ENCODE measurements around the gene PRR36. TPM values are rescaled to one million over a fixed set of nuclear protein-coding genes. Genes with fewer than 3 reads are reported as not detected.

The PRR36 gene
- total RNA-seq: not detected in 2 replicates

DNA sequence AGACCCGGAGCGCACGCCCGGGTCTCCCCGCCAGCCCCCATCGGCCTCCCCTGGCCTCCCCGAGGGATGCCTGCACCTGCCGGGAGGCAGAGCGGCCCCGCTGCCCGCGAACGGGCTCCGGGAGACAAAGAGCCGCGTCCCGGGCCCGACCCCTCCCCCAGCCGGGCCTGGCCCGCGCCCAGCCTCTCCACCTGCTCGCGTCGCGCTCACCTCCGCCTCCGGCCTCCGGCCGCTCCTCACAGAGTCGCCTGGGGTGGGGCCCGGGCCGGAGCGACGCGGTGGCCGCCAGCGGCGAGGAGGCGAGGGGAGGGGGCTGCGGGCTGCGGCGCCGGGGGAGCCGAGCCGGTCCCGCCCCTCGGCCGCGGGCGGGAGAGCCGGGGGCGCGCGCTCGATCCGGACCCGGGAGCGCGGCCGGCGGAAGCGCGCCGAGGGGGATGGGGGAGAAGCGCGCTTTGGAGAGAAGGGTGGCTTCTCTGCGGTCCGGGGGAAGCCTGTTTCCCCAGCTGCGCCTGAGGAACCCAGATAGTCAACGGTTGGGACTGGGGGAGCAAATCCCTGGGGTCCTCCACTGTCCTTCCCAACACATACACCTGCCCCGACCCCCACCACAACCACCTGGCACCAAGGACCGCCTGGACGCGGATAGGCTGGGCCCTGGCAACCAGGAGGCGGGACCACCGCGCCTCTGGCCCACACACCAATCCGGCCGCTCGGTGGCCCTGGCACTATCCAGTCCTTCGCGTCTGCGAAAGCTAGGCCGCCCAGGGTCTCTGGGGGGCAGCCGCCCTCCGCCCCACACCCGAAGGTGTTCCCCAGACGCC is at the start of gene PRR36:
PRR36 (minus strand) TSS at position 315 of the 821 bp plus-strand sequence. CDS start 701 bp downstream, outside the sequence.

DNA sequence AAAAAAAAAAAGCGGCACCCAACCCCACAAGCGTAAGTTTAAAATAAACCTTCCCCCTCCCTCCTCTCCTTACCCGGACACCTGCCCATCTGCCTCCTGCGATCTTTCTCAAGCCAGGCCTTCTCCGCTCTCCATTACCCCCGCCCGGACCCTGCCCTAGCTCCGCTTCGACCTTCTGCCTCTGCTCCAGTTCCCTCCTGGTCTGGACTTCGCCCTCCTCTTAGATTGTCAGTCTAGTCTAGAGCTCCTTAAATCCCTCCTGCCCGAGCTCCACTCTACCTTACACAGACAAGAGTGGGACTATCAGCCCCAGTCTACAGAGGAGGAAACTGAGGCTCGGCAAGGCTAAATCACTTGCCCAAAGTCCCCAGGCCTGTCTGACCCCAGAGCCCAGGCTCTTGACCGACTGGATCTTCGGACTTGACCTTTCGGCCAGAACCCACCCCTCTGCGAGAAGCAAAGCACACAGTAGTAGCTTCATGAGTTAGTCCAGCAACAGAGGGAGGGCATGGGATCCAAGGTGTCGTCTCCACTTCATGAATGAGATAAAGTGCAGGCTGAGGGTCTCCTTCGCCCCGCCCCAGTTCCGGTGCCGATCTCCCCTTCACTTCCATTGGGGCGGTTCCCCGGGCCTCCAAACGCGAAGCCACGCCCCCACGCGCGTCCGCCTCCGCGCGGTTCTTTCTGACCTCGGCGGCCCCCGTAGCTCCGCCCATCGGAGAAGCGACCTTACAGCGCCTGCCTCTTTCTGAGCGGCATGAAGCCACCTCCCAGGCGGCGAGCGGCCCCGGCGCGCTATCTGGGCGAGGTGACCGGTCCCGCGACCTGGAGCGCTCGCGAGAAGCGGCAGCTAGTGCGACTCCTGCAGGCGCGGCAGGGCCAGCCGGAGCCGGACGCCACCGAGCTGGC is 45.7 kb upstream of the PRR36 start, which contains the start of gene SNAPC2:
SNAPC2 (plus strand) TSS at position 729 of the 909 bp plus-strand sequence; CDS start at position 758, 29 bp downstream.

DNA sequence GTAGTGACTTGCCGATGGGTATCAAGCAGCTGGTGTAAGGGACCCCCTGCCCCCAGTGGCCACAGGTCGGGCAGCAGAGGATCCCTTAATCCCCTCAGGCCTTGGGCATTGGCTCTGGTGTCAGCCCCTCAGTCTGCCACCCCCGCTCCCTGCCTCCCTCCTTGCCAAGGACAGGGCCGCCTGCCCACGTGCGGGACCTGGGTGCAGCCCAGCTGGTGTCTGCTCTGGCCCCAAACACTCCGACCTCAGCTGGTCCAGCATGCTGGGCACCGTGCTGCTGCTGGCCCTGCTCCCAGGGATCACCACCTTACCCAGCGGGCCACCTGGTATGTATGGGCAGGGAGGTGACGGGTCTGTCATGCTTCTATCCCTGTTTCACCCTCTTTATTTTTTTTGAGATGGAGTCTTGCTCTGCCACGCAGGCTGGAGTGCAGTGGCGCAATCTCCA is 40.4 kb upstream of the PRR36 start, which contains the start of gene TGFBR3L:
TGFBR3L (plus strand) TSS at position 233 of the 448 bp plus-strand sequence.

DNA sequence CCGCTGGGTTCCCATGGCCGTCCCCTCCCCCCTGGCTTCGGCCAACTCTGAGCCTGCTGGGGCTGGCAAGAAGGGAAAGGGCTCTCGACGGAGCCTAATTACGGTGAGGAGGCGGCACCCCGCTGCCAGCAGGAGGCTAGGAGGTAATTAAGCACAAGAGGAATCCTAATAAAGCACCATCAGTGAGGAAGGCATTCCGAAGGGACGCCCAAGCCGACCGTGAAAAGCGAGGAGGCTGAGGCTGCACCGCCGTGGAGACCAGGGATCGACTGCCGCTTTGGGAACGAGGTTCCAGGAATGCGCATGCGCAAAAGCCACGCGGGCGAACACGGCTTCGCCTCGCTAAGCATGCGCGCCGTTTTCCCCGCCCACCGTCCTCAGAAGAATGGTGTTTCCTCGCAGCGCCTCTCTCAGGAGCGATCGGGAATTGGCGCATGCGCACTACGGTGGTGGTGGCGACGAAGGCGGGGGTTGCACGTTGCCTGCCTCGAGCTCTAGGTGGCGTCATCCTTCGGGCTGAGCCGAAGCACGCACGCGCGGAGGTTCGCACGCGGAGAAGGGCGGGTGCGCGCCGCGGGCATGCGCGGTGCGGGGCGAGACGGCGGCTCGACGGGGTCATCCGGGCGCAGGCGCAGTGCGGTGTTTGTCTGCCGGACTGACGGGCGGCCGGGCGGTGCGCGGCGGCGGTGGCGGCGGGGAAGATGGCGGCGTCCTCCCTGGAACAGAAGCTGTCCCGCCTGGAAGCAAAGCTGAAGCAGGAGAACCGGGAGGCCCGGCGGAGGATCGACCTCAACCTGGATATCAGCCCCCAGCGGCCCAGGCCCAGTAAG is 29.3 kb upstream of the PRR36 start, which contains the start of gene MAP2K7:
MAP2K7 (plus strand) TSS at position 634 of the 830 bp plus-strand sequence; CDS start at position 702, 68 bp downstream.

DNA sequence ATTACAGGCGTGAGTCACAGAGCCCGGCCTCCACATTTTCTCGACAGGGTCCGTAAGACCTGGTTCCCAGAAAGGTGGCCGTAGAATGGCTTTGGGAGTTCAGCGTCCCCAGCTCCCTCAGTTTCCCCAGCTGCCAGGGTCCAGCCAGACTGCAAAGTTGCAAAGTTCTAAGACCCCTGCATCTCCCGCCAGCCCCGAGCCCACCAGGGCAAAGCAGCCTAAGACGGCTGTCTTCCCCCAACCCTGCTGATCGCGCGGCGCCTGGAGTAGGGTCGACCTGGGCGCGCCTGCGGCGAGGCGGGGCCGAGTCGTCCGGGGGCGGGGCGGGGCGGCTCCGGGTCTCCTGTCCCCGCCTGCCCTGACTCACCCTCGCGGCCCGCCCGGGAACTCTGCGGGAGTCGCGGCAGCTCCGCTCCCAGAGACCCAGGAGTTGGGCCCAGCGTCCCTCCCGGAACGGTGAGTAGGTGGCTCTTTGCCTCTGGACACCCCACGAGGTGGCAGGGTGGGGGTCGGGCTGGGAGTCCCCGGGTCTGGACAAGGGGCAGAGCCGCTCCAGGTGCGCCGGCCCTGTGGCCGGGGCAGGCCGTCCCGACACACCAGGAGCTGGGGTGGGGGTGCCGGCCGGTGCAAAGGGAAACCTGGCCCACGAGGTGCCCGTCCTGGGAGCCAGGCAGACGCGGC is 14.1 kb upstream of the PRR36 start, which contains the start of gene LRRC8E:
LRRC8E (plus strand) TSS at position 366 of the 681 bp plus-strand sequence. CDS start 7,094 bp downstream, outside the sequence.

DNA sequence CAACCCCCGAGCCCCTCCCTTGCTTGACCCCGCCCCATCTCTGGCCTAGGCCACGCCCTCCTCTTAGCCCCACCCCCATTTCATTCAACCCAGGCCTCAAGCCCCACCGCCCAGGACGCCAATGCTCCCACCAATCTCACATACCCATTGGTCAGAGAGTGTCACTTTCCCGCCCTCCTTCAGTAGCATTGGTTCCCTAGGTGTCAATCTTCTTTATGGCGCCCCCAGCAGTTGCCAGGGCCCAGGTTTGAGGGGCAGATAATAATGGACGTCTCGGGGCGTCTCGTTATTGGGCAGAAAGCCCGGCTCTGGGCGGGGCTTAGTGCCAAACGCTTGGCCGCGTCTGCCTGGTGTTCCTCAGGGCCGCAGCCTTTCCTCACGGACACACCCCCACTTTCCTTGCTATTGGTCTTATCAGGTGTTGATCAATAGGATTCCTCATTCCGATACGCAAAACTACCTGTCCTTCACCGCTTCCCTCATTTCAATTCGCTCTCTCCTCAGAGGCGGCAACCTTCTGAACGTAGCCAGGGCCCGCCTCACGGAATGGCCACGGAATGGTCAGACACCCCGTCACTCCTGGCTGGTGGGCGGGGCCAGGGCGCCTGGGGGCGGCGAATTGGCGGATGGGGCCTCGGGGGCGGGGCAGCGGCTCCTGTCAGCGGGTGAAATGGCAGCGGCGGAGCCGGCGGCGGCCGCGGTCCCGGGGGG is 44.5 kb downstream of the PRR36 start, which contains the start of gene EVI5L:
EVI5L (plus strand) TSS at position 658 of the 711 bp plus-strand sequence. CDS start 16,325 bp downstream, outside the sequence.

Other genes starting within 250 kb of the PRR36 start
- gene XAB2, start 244.8 kb downstream of the PRR36 start, total RNA-seq: 19.0 and 22.6 TPM in 2 replicates
- 34.4 and 36.3 TPM in 2 replicates for gene PET100, start 244.6 kb downstream of the PRR36 start, total RNA-seq
- gene PCP2, start 240.7 kb downstream of the PRR36 start, total RNA-seq: not detected in 2 replicates
- 19.8 and 28.3 TPM in 2 replicates for gene STXBP2, start 237.3 kb downstream of the PRR36 start, total RNA-seq
- not detected in 2 replicates for gene RETN, start 205.3 kb downstream of the PRR36 start, total RNA-seq
- not detected in 2 replicates for gene MCEMP1, start 197.3 kb downstream of the PRR36 start, total RNA-seq
- gene TRAPPC5, start 193.6 kb downstream of the PRR36 start, total RNA-seq: 111 and 133 TPM in 2 replicates
- gene FCER2, start 172.3 kb downstream of the PRR36 start, total RNA-seq: not detected in 2 replicates
- gene CLEC4G, start 142.3 kb downstream of the PRR36 start, total RNA-seq: under 0.01 and 0.76 TPM in 2 replicates
- 0.11 and 0.26 TPM in 2 replicates for gene CD209, start 126.9 kb downstream of the PRR36 start, total RNA-seq
- 146 and 160 TPM in 2 replicates for gene CLEC4M, start 111.1 kb downstream of the PRR36 start, total RNA-seq
- gene EVI5L, start 44.2 kb downstream of the PRR36 start, total RNA-seq: 6.8 and 7.3 TPM in 2 replicates
- gene LRRC8E, start 14.1 kb upstream of the PRR36 start, total RNA-seq: 0.33 and 0.43 TPM in 2 replicates
- 9.6 and 11.0 TPM in 2 replicates for gene MAP2K7, start 29.5 kb upstream of the PRR36 start, total RNA-seq
- gene TGFBR3L, start 40.4 kb upstream of the PRR36 start, total RNA-seq: 0.22 TPM in 1 of 2 replicates, not detected in the other
- 4.1 and 5.5 TPM in 2 replicates for gene SNAPC2, start 45.9 kb upstream of the PRR36 start, total RNA-seq
- gene CTXN1, start 51.7 kb upstream of the PRR36 start, total RNA-seq: 0.33 and 0.77 TPM in 2 replicates
- gene TIMM44, start 69.3 kb upstream of the PRR36 start, total RNA-seq: 20.6 and 35.1 TPM in 2 replicates
- gene ELAVL1, start 131.3 kb upstream of the PRR36 start, total RNA-seq: 29.0 and 34.6 TPM in 2 replicates
- not detected in 2 replicates for gene CCL25, start 178.4 kb upstream of the PRR36 start, total RNA-seq

All from dermis lymphatic vessel endothelial cell (primary cell).